SK-N-SH treated with all-trans-retinoic acid at 6 μM for 48 hours (cell line): ENCODE results near the gene FAM9B.

Experiments
- GLIS3 ChIP-seq: fragments of 250-450 bp; sonication (Bioruptor Pico); IDR thresholded peaks from 2 replicates; pipeline ENCODE4 v1.5.0; 2020; ENCODE audit warnings: mild to moderate bottlenecking, moderate library complexity
- SNAI2 ChIP-seq: fragments of 250-450 bp; sonication (Bioruptor Pico); IDR thresholded peaks from 2 replicates; pipeline ENCODE4 v1.5.0; 2020; ENCODE audit warnings: mild to moderate bottlenecking, moderate library complexity

- no peak for TF ChIP-seq SNAI2 (CRISPR knock-in tag)
- no peak for TF ChIP-seq GLIS3
These were observed 37.2 kb upstream of the FAM9B start for GRCh38 chrX:9071031-9071650.
